Effector memory CD4-positive, alpha-beta T cell (primary cell): Measurements from ENCODE around the gene HS3ST4.
"Not testable (repeated sequence)": the region's sequence is repeated elsewhere in the genome, so short reads cannot be mapped to it uniquely, and the experiment has no call there.

Experiments used
- DNase-seq, 3 donors: peaks; one replicate each; pipeline ENCODE4 v3.0.0-alpha.2; 2020
- H3K27ac ChIP-seq: 2 replicates; pipeline ENCODE4 v1.7.0; 2013; ENCODE audit warnings: mild to moderate bottlenecking, low read length, moderate library complexity; ENCODE audit not compliant: insufficient read depth, poor library complexity, severe bottlenecking
- H3K27me3 ChIP-seq: replicated peaks from 2 replicates; pipeline ENCODE4 v1.7.0; 2013; ENCODE audit warnings: mild to moderate bottlenecking, low read length; ENCODE audit not compliant: insufficient read depth, control insufficient read depth, poor library complexity, severe bottlenecking
- H3K36me3 ChIP-seq: 2 replicates; pipeline ENCODE4 v1.7.0; 2013; ENCODE audit warnings: mild to moderate bottlenecking, low read length, moderate library complexity; ENCODE audit not compliant: control insufficient read depth, insufficient read depth
- H3K4me1 ChIP-seq: 2 replicates; pipeline ENCODE4 v1.7.0; 2013; ENCODE audit warnings: low read length, mild to moderate bottlenecking; ENCODE audit not compliant: control insufficient read depth, insufficient read depth, poor library complexity, severe bottlenecking
- H3K4me3 ChIP-seq: 2 replicates; pipeline ENCODE4 v1.7.0; 2013; ENCODE audit warnings: low read length, low read depth, mild to moderate bottlenecking; ENCODE audit not compliant: insufficient read depth, poor library complexity, severe bottlenecking
- H3K9me3 ChIP-seq: 2 replicates; pipeline ENCODE4 v1.7.0; 2013; ENCODE audit warnings: mild to moderate bottlenecking, low read length, moderate library complexity; ENCODE audit not compliant: control insufficient read depth

HS3ST4 gene

GRCh38 chr16:26012376-26012775 is 320.6 kb downstream of the HS3ST4 start:
- H3K27me3 ChIP-seq: no peaks in the 10 kb centered on the region
- no peak overlapping the region for H3K27ac ChIP-seq
- no peak for DNase-seq
- H3K36me3 ChIP-seq: no peaks in the 10 kb centered on the region
- no peak overlapping the region for H3K4me3 ChIP-seq
- H3K9me3 ChIP-seq: no peaks in the 10 kb centered on the region
- H3K4me1 ChIP-seq: no peaks in the 10 kb centered on the region

- Histone ChIP-seq H3K9me3 (no peaks in the 10 kb centered on the region), H3K27me3 (no peaks in the 10 kb centered on the region), H3K4me1 (no peaks in the 10 kb centered on the region), H3K27ac (no peak overlapping the region), H3K4me3 (no peak overlapping the region), H3K36me3 (no peaks in the 10 kb centered on the region)
- no peak for DNase-seq
Observed at GRCh38 chr16:26015776-26016175, 324.0 kb downstream of the HS3ST4 start.

GRCh38 chr16:26016989-26017388 is 325.2 kb downstream of the HS3ST4 start:
- DNase-seq: no peak

GRCh38 chr16:26019381-26020242 is 327.9 kb downstream of the HS3ST4 start:
- no peaks in the 10 kb centered on the region for H3K27me3 ChIP-seq
- H3K4me1 ChIP-seq: no peaks in the 10 kb centered on the region
- H3K4me3 ChIP-seq: no peak overlapping the region
- no peaks in the 10 kb centered on the region for H3K36me3 ChIP-seq
- no peak overlapping the region for H3K27ac ChIP-seq
- no peaks in the 10 kb centered on the region for H3K9me3 ChIP-seq
- no peak for DNase-seq

More at GRCh38 chr16:26016989-26017388, 325.2 kb downstream of the HS3ST4 start:
- no peaks in the 10 kb centered on the region for H3K27me3 ChIP-seq
- no peaks in the 10 kb centered on the region for H3K36me3 ChIP-seq
- no peak overlapping the region for H3K4me3 ChIP-seq
- H3K9me3 ChIP-seq: no peaks in the 10 kb centered on the region
- no peaks in the 10 kb centered on the region for H3K4me1 ChIP-seq
- no peak overlapping the region for H3K27ac ChIP-seq

GRCh38 chr16:26026709-26027450 is 335.1 kb downstream of the HS3ST4 start:
- Histone ChIP-seq H3K4me3 (no peak overlapping the region), H3K27ac (no peak overlapping the region)

GRCh38 chr16:26031286-26031685 is 339.5 kb downstream of the HS3ST4 start:
- no peak overlapping the region for H3K27ac ChIP-seq
- DNase-seq: no peak
- H3K27me3 ChIP-seq: no peaks in the 10 kb centered on the region
- no peaks in the 10 kb centered on the region for H3K9me3 ChIP-seq
- H3K4me1 ChIP-seq: no peaks in the 10 kb centered on the region
- no peak overlapping the region for H3K4me3 ChIP-seq
- H3K36me3 ChIP-seq: no peaks in the 10 kb centered on the region

More at GRCh38 chr16:26026709-26027450, 335.1 kb downstream of the HS3ST4 start:
- no peaks in the 10 kb centered on the region for H3K4me1 ChIP-seq
- no peaks in the 10 kb centered on the region for H3K36me3 ChIP-seq
- no peak for DNase-seq
- H3K9me3 ChIP-seq: no peaks in the 10 kb centered on the region
- no peaks in the 10 kb centered on the region for H3K27me3 ChIP-seq

GRCh38 chr16:26032661-26033060 is 340.9 kb downstream of the HS3ST4 start:
- not testable (repeated sequence) for H3K27ac ChIP-seq, H3K27me3 ChIP-seq, H3K36me3 ChIP-seq, DNase-seq, H3K4me1 ChIP-seq, H3K9me3 ChIP-seq, H3K4me3 ChIP-seq

- Histone ChIP-seq H3K27me3 (no peaks in the 10 kb centered on the region), H3K27ac (no peak overlapping the region), H3K4me1 (no peaks in the 10 kb centered on the region), H3K36me3 (no peaks in the 10 kb centered on the region), H3K4me3 (no peak overlapping the region), H3K9me3 (no peaks in the 10 kb centered on the region)
- no peak for DNase-seq
Observed at GRCh38 chr16:26041952-26042668, 350.4 kb downstream of the HS3ST4 start.

- Histone ChIP-seq H3K36me3 (no peaks in the 10 kb centered on the region), H3K4me1 (no peaks in the 10 kb centered on the region), H3K9me3 (no peaks in the 10 kb centered on the region), H3K27me3 (no peaks in the 10 kb centered on the region), H3K27ac (no peak overlapping the region), H3K4me3 (no peak overlapping the region)
- DNase-seq: no peak
Observed at GRCh38 chr16:26050472-26050871, 358.7 kb downstream of the HS3ST4 start.
